H9 (cell line): ENCODE results near the gene TRO. TPM values are rescaled to one million over a fixed set of nuclear protein-coding genes. Genes with fewer than 3 reads are reported as not detected.

Experiments used
- DNase-seq: peaks from one replicate; pipeline ENCODE4 v3.0.0-alpha.2; 2017
- H2AFZ ChIP-seq: one replicate; pipeline ENCODE4 v1.6.1; 2013; ENCODE audit warnings: mild to moderate bottlenecking, low read length, control low read depth, moderate library complexity
- H2AK5ac ChIP-seq: 2 replicates; pipeline ENCODE4 v1.6.1; 2013; ENCODE audit warnings: low read length, control low read depth, mixed read lengths; ENCODE audit not compliant: insufficient read length
- H2BK120ac ChIP-seq: one replicate; pipeline ENCODE4 v1.6.1; 2013; ENCODE audit warnings: low read depth, mild to moderate bottlenecking, low read length, control low read depth, inconsistent platforms; ENCODE audit not compliant: poor library complexity, severe bottlenecking
- H2BK12ac ChIP-seq: 2 replicates; pipeline ENCODE4 v1.6.1; 2013; ENCODE audit warnings: low read length, control low read depth, mixed read lengths, low read depth; ENCODE audit not compliant: insufficient read length
- H2BK15ac ChIP-seq: 2 replicates; pipeline ENCODE4 v1.6.1; 2013; ENCODE audit warnings: low read depth, low read length, control low read depth
- H2BK20ac ChIP-seq: one replicate; pipeline ENCODE4 v1.6.1; 2013; ENCODE audit warnings: low read depth, mild to moderate bottlenecking, low read length, control low read depth, inconsistent platforms; ENCODE audit not compliant: poor library complexity, severe bottlenecking
- H2BK5ac ChIP-seq: 2 replicates; pipeline ENCODE4 v1.6.1; 2013; ENCODE audit warnings: low read length, control low read depth, mixed read lengths; ENCODE audit not compliant: insufficient read length
- H3K14ac ChIP-seq: 2 replicates; pipeline ENCODE4 v1.6.1; 2013; ENCODE audit warnings: low read length, control low read depth; ENCODE audit not compliant: insufficient read depth
- H3K18ac ChIP-seq: 2 replicates; pipeline ENCODE4 v1.6.1; 2013; ENCODE audit warnings: low read depth, mild to moderate bottlenecking, mixed read lengths, low read length, control low read depth; ENCODE audit not compliant: insufficient read length
- H3K23ac ChIP-seq: 2 replicates; pipeline ENCODE4 v1.6.1; 2013; ENCODE audit warnings: low read length, control low read depth, mixed read lengths, low read depth; ENCODE audit not compliant: insufficient read length
- H3K23me2 ChIP-seq: 2 replicates; pipeline ENCODE4 v1.6.1; 2013; ENCODE audit warnings: low read depth, mild to moderate bottlenecking, mixed read lengths, low read length, control low read depth; ENCODE audit not compliant: insufficient read length, poor library complexity, severe bottlenecking
- H3K27ac ChIP-seq: 2 replicates; pipeline ENCODE4 v1.5.1; 2013; ENCODE audit warnings: low read length, control low read depth, mixed read lengths, low read depth; ENCODE audit not compliant: insufficient read length
- H3K27me3 ChIP-seq: 2 replicates; pipeline ENCODE4 v1.6.1; 2013; ENCODE audit warnings: low read length, control low read depth, inconsistent platforms; ENCODE audit not compliant: insufficient read depth
- H3K4ac ChIP-seq: 2 replicates; pipeline ENCODE4 v1.6.1; 2013; ENCODE audit warnings: low read depth, mild to moderate bottlenecking, control low read depth, inconsistent platforms, low read length, moderate library complexity
- H3K4me1 ChIP-seq: 2 replicates; pipeline ENCODE4 v1.6.1; 2013; ENCODE audit warnings: low read length, control low read depth, inconsistent platforms; ENCODE audit not compliant: insufficient read depth
- H3K4me2 ChIP-seq: 2 replicates; pipeline ENCODE4 v1.6.1; 2013; ENCODE audit warnings: low read length, control low read depth, mixed read lengths; ENCODE audit not compliant: insufficient read length, insufficient read depth
- H3K56ac ChIP-seq: 2 replicates; pipeline ENCODE4 v1.6.1; 2013; ENCODE audit warnings: low read depth, mild to moderate bottlenecking, mixed read lengths, low read length, control low read depth; ENCODE audit not compliant: insufficient read length
- H3K79me1 ChIP-seq: 2 replicates; pipeline ENCODE4 v1.6.1; 2013; ENCODE audit warnings: low read depth, mild to moderate bottlenecking, moderate library complexity, low read length, control low read depth, inconsistent platforms; ENCODE audit not compliant: insufficient read depth, poor library complexity, severe bottlenecking
- H3K79me2 ChIP-seq: 2 replicates; pipeline ENCODE4 v1.6.1; 2013; ENCODE audit warnings: low read length, control low read depth, inconsistent platforms; ENCODE audit not compliant: insufficient read depth
- H3K9ac ChIP-seq: 2 replicates; pipeline ENCODE4 v1.6.1; 2013; ENCODE audit warnings: low read length, control low read depth, mixed read lengths; ENCODE audit not compliant: insufficient read length; ENCODE audit errors: extremely low read depth
- H3K9me3 ChIP-seq: one replicate; pipeline ENCODE4 v1.6.1; 2013; ENCODE audit warnings: low read depth, low read length, inconsistent platforms; ENCODE audit not compliant: control insufficient read depth
- H3T11ph ChIP-seq: one replicate; pipeline ENCODE4 v1.6.1; 2013; ENCODE audit warnings: mild to moderate bottlenecking, low read length, control low read depth, inconsistent platforms
- H4K20me1 ChIP-seq: one replicate; pipeline ENCODE4 v1.6.1; 2013; ENCODE audit not compliant: control insufficient read depth, insufficient read length, insufficient read depth
- H4K5ac ChIP-seq: 2 replicates; pipeline ENCODE4 v1.6.1; 2013; ENCODE audit warnings: low read depth, mild to moderate bottlenecking, mixed read lengths, low read length, control low read depth; ENCODE audit not compliant: insufficient read length
- H4K8ac ChIP-seq: replicated peaks from 2 replicates; pipeline ENCODE4 v1.6.1; 2013; ENCODE audit warnings: low read length, control low read depth, mixed read lengths, low read depth; ENCODE audit not compliant: insufficient read length
- H4K91ac ChIP-seq: 2 replicates; pipeline ENCODE4 v1.6.1; 2013; ENCODE audit warnings: low read depth, mild to moderate bottlenecking, moderate library complexity, mixed read lengths, low read length, control low read depth; ENCODE audit not compliant: insufficient read length
- H3K27ac Mint-ChIP-seq, 3 experiments: 2 replicates in 2 of 3; 3 replicates in 1 of 3; pipeline ENCODE4 v1.8.0; 2020 to 2021; ENCODE audit warnings: mixed read lengths in 3 of 3, mild to moderate bottlenecking in 1 of 3, moderate library complexity in 1 of 3
- H3K27me3 Mint-ChIP-seq: 2 replicates; pipeline ENCODE4 v1.8.0; 2021; ENCODE audit warnings: low read depth, mild to moderate bottlenecking, moderate library complexity, mixed read lengths
- H3K36me3 Mint-ChIP-seq, 3 experiments: 2 replicates in 2 of 3; 3 replicates in 1 of 3; pipeline ENCODE4 v1.8.0; 2020 to 2021; ENCODE audit warnings: low read depth in 3 of 3, mixed read lengths in 3 of 3; ENCODE audit not compliant: insufficient read depth in 1 of 3
- H3K4me1 Mint-ChIP-seq, 2 experiments: 2 replicates each; pipeline ENCODE4 v1.8.0; 2020; ENCODE audit warnings: mixed read lengths in 2 of 2
- H3K4me3 Mint-ChIP-seq, 2 experiments: 2 replicates in 1 of 2; 3 replicates in 1 of 2; pipeline ENCODE4 v1.8.0; 2020 to 2021; ENCODE audit warnings: mild to moderate bottlenecking in 2 of 2, mixed read lengths in 2 of 2, moderate library complexity in 1 of 2
- H3K9me3 Mint-ChIP-seq, 2 experiments: 2 replicates in 1 of 2; 3 replicates in 1 of 2; pipeline ENCODE4 v1.8.0; 2020; ENCODE audit warnings: mild to moderate bottlenecking in 2 of 2, mixed read lengths in 2 of 2, moderate library complexity in 1 of 2
- WGBS: extraction: QIAGEN DNeasy Blood & Tissue Kit; methylation state at CpG from one replicate; pipeline ENCODE4 v1.1.7; 2013; ENCODE audit warnings: missing lambda C conversion rate, low lambda C conversion rate, mixed read lengths; ENCODE audit not compliant: insufficient read length; ENCODE audit errors: extremely low coverage; 5-methylcytosine and 5-hydroxymethylcytosine counted together
- total RNA-seq: library from RNA; stranded (reverse); gene quantifications from 2 replicates; pipeline ENCODE4 v1.2.1, GENCODE V29; 2021
- TF ChIP-seq, protein P1 (sequence below): fragments of 200-600 bp; sonication (generic); conservative IDR thresholded peaks from 3 replicates; pipeline ENCODE4 v1.8.0; 2021; ENCODE audit warnings: antibody characterized with exemption, mild to moderate bottlenecking

Gene TRO
- total RNA-seq, 1 experiment from 2014 or later = 51.0 TPM

DNA sequence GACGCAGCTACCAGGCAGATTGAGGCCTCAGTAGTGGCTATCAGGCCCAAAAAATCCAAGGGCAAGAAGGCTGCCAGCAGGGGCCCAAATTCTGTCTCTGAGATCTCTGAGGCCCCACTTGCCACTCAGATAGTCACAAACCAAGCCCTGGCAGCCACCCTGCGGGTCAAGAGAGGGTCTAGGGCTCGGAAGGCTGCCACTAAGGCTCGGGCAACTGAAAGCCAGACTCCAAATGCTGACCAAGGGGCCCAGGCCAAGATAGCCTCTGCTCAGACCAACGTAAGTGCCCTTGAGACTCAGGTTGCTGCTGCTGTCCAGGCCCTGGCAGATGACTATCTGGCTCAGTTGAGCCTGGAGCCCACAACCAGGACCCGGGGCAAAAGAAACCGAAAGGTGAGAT lies 2.8 kb downstream of the TRO start:
- peaks cover 36 to 56% (median 51%) of the 10 kb centered on the region in 3 experiments for H3K36me3 Mint-ChIP-seq
- H2BK120ac ChIP-seq = no peak overlapping the region
- no peak overlapping the region for H3K4me2 ChIP-seq
- H3T11ph ChIP-seq = no peak overlapping the region
- no peak overlapping the region for H2BK5ac ChIP-seq
- H3K23me2 ChIP-seq = no peaks in the 10 kb centered on the region
- TF ChIP-seq, protein P1, sequence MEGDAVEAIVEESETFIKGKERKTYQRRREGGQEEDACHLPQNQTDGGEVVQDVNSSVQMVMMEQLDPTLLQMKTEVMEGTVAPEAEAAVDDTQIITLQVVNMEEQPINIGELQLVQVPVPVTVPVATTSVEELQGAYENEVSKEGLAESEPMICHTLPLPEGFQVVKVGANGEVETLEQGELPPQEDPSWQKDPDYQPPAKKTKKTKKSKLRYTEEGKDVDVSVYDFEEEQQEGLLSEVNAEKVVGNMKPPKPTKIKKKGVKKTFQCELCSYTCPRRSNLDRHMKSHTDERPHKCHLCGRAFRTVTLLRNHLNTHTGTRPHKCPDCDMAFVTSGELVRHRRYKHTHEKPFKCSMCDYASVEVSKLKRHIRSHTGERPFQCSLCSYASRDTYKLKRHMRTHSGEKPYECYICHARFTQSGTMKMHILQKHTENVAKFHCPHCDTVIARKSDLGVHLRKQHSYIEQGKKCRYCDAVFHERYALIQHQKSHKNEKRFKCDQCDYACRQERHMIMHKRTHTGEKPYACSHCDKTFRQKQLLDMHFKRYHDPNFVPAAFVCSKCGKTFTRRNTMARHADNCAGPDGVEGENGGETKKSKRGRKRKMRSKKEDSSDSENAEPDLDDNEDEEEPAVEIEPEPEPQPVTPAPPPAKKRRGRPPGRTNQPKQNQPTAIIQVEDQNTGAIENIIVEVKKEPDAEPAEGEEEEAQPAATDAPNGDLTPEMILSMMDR = no peak
- peaks cover 6% of the 10 kb centered on the region for H3K27me3 Mint-ChIP-seq
- peaks cover 3% of the 10 kb centered on the region for H3K79me1 ChIP-seq
- H4K91ac ChIP-seq = no peak overlapping the region
- H3K4ac ChIP-seq = no peak overlapping the region
- no peaks in the 10 kb centered on the region for H4K20me1 ChIP-seq
- H2AK5ac ChIP-seq = no peak overlapping the region
- H3K27ac ChIP-seq = no peak overlapping the region
- H3K9me3 Mint-ChIP-seq = peaks cover 74 to 77% of the 10 kb centered on the region in 2 experiments
- no peak overlapping the region for H2BK15ac ChIP-seq
- peaks cover 33% of the 10 kb centered on the region for H3K9me3 ChIP-seq
- no peak overlapping the region for H2BK20ac ChIP-seq
- DNase-seq = no peak
- no peak overlapping the region for H3K18ac ChIP-seq
- no peaks in the 10 kb centered on the region for H3K79me2 ChIP-seq
- H3K23ac ChIP-seq = no peak overlapping the region
- no peaks in the 10 kb centered on the region; the same call in 1 of the 2 replicates for H3K27me3 ChIP-seq
- H2BK12ac ChIP-seq = no peak overlapping the region
- H4K5ac ChIP-seq = no peak overlapping the region
- H2AFZ ChIP-seq = no peak overlapping the region
- no peak overlapping the region for H3K4me3 Mint-ChIP-seq
- no CpG with 5 or more reads among the region's 7 CpGs for WGBS
- no peak overlapping the region for H3K9ac ChIP-seq
- no peaks in the 10 kb centered on the region for H3K4me1 ChIP-seq
- no peak overlapping the region for H4K8ac ChIP-seq
- peaks cover 0 to 5% of the 10 kb centered on the region in 2 experiments; a peak in 2 of 4 replicates for H3K4me1 Mint-ChIP-seq
- H3K56ac ChIP-seq = no peak overlapping the region
- H3K14ac ChIP-seq = no peak overlapping the region
- H3K27ac Mint-ChIP-seq = no peak overlapping the region
